LNCAP (cell line): ENCODE results near the gene AKAP7.

ENCODE experiments used
- TF ChIP-seq, protein P1 (sequence below): fragments of 450-650 bp; IDR thresholded peaks from 2 replicates; pipeline ENCODE4 v1.5.1; 2017; ENCODE audit warnings: mild to moderate bottlenecking

Gene AKAP7

DNA sequence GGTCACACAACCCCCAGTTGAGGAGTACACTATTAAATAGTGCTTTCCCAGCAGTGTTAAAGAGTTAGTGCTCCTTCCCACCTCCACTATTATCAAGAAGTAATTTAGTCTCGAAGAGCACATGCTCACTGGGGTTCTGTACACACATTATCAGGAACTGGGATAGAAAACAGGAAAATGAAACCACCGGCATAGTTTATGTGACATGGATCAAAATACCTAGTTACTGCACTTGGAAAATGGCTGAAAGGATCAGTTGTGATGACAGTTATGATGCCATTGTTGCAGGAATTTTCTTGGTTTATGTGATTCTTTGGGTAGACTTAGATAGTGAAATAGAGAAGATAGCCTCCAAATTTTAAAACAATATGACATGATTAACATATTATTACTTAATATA, 152.9 kb downstream of the AKAP7 start:
- TF ChIP-seq, protein P1, sequence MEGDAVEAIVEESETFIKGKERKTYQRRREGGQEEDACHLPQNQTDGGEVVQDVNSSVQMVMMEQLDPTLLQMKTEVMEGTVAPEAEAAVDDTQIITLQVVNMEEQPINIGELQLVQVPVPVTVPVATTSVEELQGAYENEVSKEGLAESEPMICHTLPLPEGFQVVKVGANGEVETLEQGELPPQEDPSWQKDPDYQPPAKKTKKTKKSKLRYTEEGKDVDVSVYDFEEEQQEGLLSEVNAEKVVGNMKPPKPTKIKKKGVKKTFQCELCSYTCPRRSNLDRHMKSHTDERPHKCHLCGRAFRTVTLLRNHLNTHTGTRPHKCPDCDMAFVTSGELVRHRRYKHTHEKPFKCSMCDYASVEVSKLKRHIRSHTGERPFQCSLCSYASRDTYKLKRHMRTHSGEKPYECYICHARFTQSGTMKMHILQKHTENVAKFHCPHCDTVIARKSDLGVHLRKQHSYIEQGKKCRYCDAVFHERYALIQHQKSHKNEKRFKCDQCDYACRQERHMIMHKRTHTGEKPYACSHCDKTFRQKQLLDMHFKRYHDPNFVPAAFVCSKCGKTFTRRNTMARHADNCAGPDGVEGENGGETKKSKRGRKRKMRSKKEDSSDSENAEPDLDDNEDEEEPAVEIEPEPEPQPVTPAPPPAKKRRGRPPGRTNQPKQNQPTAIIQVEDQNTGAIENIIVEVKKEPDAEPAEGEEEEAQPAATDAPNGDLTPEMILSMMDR: no peak

DNA sequence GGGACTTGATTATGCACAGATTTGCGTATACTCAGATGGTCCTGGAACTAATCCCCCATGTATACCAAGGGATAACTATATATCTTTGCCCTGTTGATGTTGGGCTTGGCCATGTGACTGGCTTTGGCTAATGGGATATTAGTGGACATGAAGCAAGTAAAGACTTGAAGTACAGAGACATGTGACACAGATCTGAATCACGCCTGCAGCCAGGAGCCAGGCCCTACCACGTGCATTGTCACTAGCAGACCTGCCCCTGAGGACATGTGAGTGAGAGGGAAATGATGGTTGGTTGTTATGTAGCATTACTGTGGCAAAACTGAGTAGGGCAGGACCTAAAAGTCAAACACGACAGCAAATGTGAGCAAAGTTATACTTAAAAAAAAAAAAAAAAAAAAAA, 155.7 kb downstream of the AKAP7 start:
- TF ChIP-seq, protein P1: no peak

DNA sequence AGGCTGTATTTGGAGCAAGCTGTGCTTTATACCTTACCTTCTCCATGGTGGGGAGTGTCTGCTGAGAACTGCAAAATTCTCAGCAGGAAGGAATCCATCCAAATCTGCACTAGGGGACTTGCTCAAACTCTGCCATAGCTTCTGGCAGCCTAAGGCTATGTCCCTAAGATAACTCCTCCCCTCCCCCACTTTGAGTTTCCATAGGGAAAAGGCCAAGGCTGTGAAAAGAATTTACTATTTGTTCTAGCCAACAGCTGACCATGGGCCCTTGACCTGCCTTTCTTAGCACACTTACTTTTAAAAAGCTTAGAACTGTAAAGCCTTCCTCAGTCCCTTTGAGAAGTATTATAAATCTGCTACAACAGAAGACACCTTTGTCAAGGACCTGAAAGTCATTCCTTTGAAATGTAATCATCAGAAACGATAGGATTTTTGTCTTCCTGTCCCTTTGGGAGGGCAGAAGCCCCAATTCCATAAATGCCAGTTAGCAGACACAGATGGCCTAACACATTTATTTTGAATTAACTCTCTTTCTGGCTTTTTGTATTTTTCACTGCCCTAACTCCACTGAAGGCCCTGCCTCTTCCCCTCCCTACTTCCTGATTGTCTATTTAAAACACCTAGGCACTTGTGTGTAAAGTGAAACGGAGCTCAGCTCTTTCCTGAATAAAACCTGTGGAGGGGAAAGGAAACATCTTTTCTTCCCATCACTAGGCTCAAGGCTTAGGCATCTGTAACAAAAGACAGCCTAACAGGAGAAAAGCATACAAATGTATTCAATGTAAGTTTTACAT, 157.1 kb downstream of the AKAP7 start:
- TF ChIP-seq, protein P1: no peak

DNA sequence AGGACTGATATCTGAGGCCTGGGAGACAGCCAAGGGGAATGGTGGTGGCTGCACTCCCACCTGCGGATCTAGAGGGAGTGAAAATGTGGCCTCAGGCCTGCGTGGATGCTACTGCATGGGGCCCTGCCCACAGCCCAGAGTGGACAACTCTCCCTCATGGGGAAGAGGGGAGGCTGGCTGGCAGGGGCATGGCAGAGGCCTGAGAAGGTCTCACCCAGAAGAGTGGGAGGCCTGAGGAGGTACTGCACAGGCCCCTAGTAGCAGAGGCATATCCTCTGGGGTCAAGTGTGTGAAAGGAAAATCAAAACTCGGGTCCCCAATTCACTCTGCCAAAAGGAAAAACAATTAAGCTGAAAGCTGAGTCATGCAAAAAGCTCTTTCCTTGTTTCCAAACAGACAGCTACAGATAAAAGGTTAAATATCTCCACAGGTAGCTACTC, 158.2 kb downstream of the AKAP7 start:
- TF ChIP-seq, protein P1: no peak

DNA sequence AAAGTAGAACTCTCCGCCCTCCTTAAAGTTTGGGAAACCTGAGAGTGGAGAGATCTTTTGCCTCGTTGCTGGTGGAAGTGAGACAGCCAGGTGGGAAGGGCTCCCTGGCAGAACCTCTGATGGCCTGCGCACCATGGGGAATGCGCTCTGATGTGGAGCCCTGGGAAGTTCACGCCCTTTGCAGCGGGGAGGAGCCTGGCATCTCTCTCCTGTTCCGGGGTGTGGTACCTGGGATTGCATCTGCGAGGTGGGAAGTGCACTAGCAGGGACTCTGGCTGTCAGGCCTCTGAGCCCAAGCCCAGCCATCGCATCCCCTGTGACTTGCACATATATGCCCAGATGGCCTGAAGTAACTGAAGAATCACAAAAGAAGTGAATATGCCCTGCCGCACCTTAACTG, 159.8 kb downstream of the AKAP7 start:
- TF ChIP-seq, protein P1: no peak

DNA sequence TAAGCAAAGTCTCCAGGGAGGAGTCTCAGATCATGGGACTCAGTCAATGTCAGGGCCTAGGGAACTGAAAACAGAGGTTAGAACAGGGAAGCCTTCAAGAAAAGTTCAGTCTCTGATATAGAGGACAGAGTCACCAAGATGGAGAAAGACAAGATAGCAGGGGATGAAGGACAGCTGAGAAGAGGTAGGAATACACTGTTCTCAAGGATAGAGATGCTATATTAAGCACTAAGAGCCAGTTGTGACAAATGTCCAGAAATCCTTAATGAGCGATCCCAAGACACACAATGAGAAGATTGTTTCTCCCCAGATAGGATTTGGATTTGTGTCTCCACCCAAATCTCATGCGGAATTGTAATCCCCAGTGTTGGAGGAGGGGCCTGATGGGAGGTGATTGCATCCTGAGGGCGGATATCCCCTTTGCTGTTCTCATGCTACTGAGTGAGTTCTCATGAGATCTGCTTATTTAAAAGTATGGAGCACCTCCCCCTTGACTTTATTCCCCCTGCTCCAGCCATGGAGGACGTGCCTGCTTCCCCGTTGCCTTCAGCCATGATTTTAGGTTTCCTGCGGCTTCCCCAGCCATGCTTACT, 168.2 kb downstream of the AKAP7 start:
- TF ChIP-seq, protein P1: no peak

DNA sequence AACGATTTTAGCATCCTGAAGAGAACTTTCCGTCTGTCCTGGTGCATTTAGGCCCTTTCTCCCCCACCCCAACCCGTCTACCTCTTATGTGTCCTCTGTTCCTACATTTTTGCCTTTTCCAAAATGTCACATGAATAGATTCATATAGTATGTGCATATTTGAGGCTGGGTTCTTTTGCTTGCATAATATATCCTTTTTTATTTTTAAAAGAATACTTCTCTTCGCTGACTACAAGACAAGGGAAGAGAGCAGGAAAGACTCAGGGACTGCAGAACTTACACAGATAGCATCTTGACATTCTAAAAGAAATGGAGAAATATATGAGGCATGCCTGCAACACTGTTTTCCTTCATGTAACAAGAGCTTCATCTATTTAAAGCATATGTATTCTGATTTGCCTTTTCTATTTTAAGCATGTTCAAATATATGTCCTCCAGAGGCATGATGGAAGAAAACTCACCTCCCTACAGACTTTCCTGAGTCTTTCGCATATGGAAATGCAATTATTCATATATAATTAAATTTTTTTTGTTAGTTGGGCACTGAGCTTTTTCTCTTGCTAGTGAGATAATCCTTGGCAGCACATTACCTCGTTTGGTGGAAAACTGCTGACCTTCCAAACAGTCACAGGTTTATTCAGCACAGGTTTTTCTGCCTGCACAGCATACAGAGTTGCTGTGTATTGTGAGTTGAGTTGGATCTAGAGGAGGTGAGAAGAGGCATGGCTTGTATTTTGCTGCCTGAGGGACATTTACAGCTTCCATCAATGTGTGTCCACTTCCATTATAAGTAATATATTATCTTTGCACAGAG, 170.0 kb downstream of the AKAP7 start:
- TF ChIP-seq, protein P1: no peak
